HepG2 (cell line): Measurements from ENCODE around the gene HDHD3. TPM values are rescaled to one million over a fixed set of nuclear protein-coding genes. Genes with fewer than 3 reads are reported as not detected.

Experiments
- ATAC-seq: fragments of 200-7000 bp; cut with Tn5 transposase; 3 replicates; pipeline ENCODE4 v1.9.1; 2020; ENCODE audit warnings: mild to moderate bottlenecking, moderate library complexity
- BruUV-seq: library from RNA; stranded (reverse); fragments of 400-500 nt; replicated peaks from 2 replicates; lab custom pipeline; 2021; lab: Mats Ljungman, UMichigan
- CTCF ChIA-PET: fragments of 300-600 bp; formaldehyde crosslinking; extraction: SDS; loops from one replicate; lab custom pipeline; 2021; ENCODE audit warnings: low total read pairs, inconsistent platforms, low intra/inter-chr PET ratio; lab: Yijun Ruan, JAX
- POLR2A ChIA-PET: fragments of 350-600 bp; sonication (Branson Sonifier 250); formaldehyde crosslinking; loops from one replicate; lab custom pipeline; 2020; ENCODE audit warnings: antibody characterized with exemption, inconsistent platforms; lab: Yijun Ruan, JAX
- DNase-seq: peaks from one replicate; pipeline ENCODE4 v3.0.0-alpha.2; 2015; ENCODE audit warnings: low spot score
- FAIRE-seq: peaks from 3 replicates; lab custom pipeline; 2011; peaks lifted over from hg19 to GRCh38; lab: Jason Lieb, UNC
- H2AFZ ChIP-seq: one replicate; pipeline ENCODE4 v1.6.1; 2011; ENCODE audit warnings: low read length, inconsistent platforms
- H3K27ac ChIP-seq: fragments of 300-600 bp; 3 replicates; pipeline ENCODE4 v1.8.0; 2011; ENCODE audit warnings: mixed run types, mild to moderate bottlenecking, mixed read lengths, low read length, inconsistent platforms; ENCODE audit not compliant: insufficient read depth; ENCODE audit errors: extremely low read length
- H3K27me3 ChIP-seq, 2 experiments: fragments of 200-600 bp in 1 of 2; 2 replicates in 1 of 2; 3 replicates in 1 of 2; pipeline versions ENCODE4 v1.6.0 to v1.8.0; 2011; ENCODE audit warnings: low read length in 2 of 2, mild to moderate bottlenecking in 2 of 2, moderate library complexity in 2 of 2, inconsistent platforms in 1 of 2; ENCODE audit not compliant: insufficient read depth in 2 of 2, control insufficient read depth in 1 of 2
- H3K36me3 ChIP-seq, 2 experiments: fragments of 200-600 bp in 1 of 2; replicated peaks in 1 of 2; 2 replicates in 1 of 2; 3 replicates in 1 of 2; pipeline versions ENCODE4 v1.5.1 to v1.8.0; 2011; ENCODE audit warnings: low read length in 2 of 2, inconsistent platforms in 1 of 2; ENCODE audit not compliant: insufficient read depth in 2 of 2, control insufficient read depth in 1 of 2
- H3K4me1 ChIP-seq: 2 replicates; pipeline ENCODE4 v1.5.1; 2012; ENCODE audit warnings: low read length, inconsistent platforms; ENCODE audit not compliant: insufficient read depth
- H3K4me2 ChIP-seq: 2 replicates; pipeline ENCODE4 v1.6.0; 2011; ENCODE audit warnings: low read depth, low read length, inconsistent platforms
- H3K4me3 ChIP-seq, 3 experiments: fragments of 200-600 bp in 1 of 3; sonication (generic), shearing (Covaris generic) in 1 of 3; replicated peaks in 1 of 3; 2 replicates each; pipeline ENCODE4 v1.5.1; 2011 to 2016; ENCODE audit warnings: low read length in 3 of 3, inconsistent platforms in 2 of 3, low read depth in 2 of 3, mild to moderate bottlenecking in 2 of 3, control low read depth in 1 of 3, mixed read lengths in 1 of 3; ENCODE audit not compliant: insufficient read depth in 1 of 3
- H3K79me2 ChIP-seq: one replicate; pipeline ENCODE4 v1.6.1; 2011; ENCODE audit warnings: low read length, inconsistent platforms; ENCODE audit not compliant: insufficient read depth
- H3K9ac ChIP-seq: 2 replicates; pipeline ENCODE4 v1.6.0; 2011; ENCODE audit warnings: mild to moderate bottlenecking, low read depth, low read length, inconsistent platforms; ENCODE audit not compliant: insufficient read depth
- H3K9me3 ChIP-seq: 2 replicates; pipeline ENCODE4 v1.5.1; 2012; ENCODE audit warnings: mild to moderate bottlenecking, low read length
- H4K20me1 ChIP-seq: 2 replicates; pipeline ENCODE4 v1.6.0; 2011; ENCODE audit warnings: inconsistent platforms, mild to moderate bottlenecking, low read length, moderate library complexity; ENCODE audit not compliant: insufficient read depth
- ATM ChIP-seq: fragments of 450-650 bp; IDR thresholded peaks from 2 replicates; pipeline ENCODE4 v1.7.1; 2017; ENCODE audit warnings: mild to moderate bottlenecking, borderline replicate concordance
- CENPX ChIP-seq: sonication (generic); formaldehyde crosslinking; IDR thresholded peaks from 2 replicates; pipeline ENCODE4 v1.9.0; 2021; ENCODE audit warnings: mild to moderate bottlenecking, missing genetic modification reagents, moderate library complexity
- DNMT3B ChIP-seq: conservative IDR thresholded peaks from 2 replicates; pipeline ENCODE4 v1.6.1; 2016; ENCODE audit warnings: missing biosample characterization, control low read depth
- HDAC2 ChIP-seq: sonication (generic); formaldehyde crosslinking; IDR thresholded peaks from 2 replicates; pipeline ENCODE4 v1.4.0; 2020; ENCODE audit warnings: missing genetic modification reagents
- HIVEP1 ChIP-seq: sonication (generic); formaldehyde crosslinking; IDR thresholded peaks from 2 replicates; pipeline ENCODE4 v1.4.0; 2020; ENCODE audit warnings: mild to moderate bottlenecking, missing genetic modification reagents
- JUN ChIP-seq: sonication (generic); formaldehyde crosslinking; IDR thresholded peaks from 2 replicates; pipeline ENCODE4 v1.4.0; 2020; ENCODE audit warnings: mild to moderate bottlenecking, missing genetic modification reagents
- NCOA5 ChIP-seq: sonication (generic); formaldehyde crosslinking; IDR thresholded peaks from 2 replicates; pipeline ENCODE4 v1.4.0; 2020; ENCODE audit warnings: missing genetic modification reagents
- RBFOX2 ChIP-seq: fragments of 200-400 bp; formaldehyde crosslinking; IDR thresholded peaks from 2 replicates; pipeline ENCODE4 v1.6.1; 2017; ENCODE audit warnings: low read depth, mild to moderate bottlenecking, low read length
- THAP8 ChIP-seq: sonication (generic); formaldehyde crosslinking; IDR thresholded peaks from 2 replicates; pipeline ENCODE4 v1.5.1; 2020; ENCODE audit warnings: missing genetic modification reagents, mild to moderate bottlenecking, borderline replicate concordance
- ZNF317 ChIP-seq: sonication (generic); formaldehyde crosslinking; IDR thresholded peaks from 2 replicates; pipeline ENCODE4 v1.5.0; 2020; ENCODE audit warnings: mild to moderate bottlenecking, missing genetic modification reagents
- ZNF335 ChIP-seq: sonication (generic); formaldehyde crosslinking; IDR thresholded peaks from 2 replicates; pipeline ENCODE4 v1.4.0; 2020; ENCODE audit warnings: missing genetic modification reagents
- ZNF713 ChIP-seq: sonication (generic); formaldehyde crosslinking; IDR thresholded peaks from 2 replicates; pipeline ENCODE4 v1.4.0; 2020; ENCODE audit warnings: mild to moderate bottlenecking, missing genetic modification reagents
- ZSCAN29 ChIP-seq: sonication (generic); formaldehyde crosslinking; conservative IDR thresholded peaks from 2 replicates; pipeline ENCODE4 v1.4.0; 2020; ENCODE audit warnings: mild to moderate bottlenecking, missing genetic modification reagents
- WGBS: methylation state at CpG from one replicate; pipeline ENCODE4 v1.1.6; 2017; ENCODE audit warnings: low lambda C conversion rate; 5-methylcytosine and 5-hydroxymethylcytosine counted together
- in situ Hi-C: cut with HindIII; loops from 2 replicates; pipeline ENCODE4 v1.10.0; 2017; ENCODE audit warnings: low pct_unique_long_range_greater_than_20kb; ENCODE audit not compliant: extremely low pct_ligation_motif_present
- intact Hi-C: fragments of 100-400 bp; cut with micrococcal nuclease; formaldehyde crosslinking; loops from one replicate; pipeline ENCODE4 v1.10.0; 2022; ENCODE audit not compliant: unreplicated experiment
- polyA plus RNA-seq, 8 experiments: library from polyadenylated mRNA; depleted of rRNA in 3 of 8; stranded (reverse) in 7 of 8; unstranded in 1 of 8; fragments of >200 nt; fragmentation: Illumina TruSeq in 4 of 8; extraction: Trizol in 4 of 8; gene quantifications; 2 replicates each; pipeline versions ENCODE4 v1.2.1 to v1.2.3, GENCODE V29; 2011 to 2016; ENCODE audit warnings: low read depth in 4 of 8, missing spikeins in 1 of 8, mixed read lengths in 1 of 8; ENCODE audit not compliant: insufficient read depth in 1 of 8
- total RNA-seq, 5 experiments: library from RNA; depleted of rRNA; stranded (reverse); fragments of >200 nt; fragmentation: Illumina TruSeq; extraction: Trizol; gene quantifications; 2 replicates each; pipeline ENCODE4 v1.2.3, GENCODE V29; 2016; ENCODE audit warnings: low read depth in 1 of 5
- TF ChIP-seq, protein P1 (sequence below): sonication (generic); formaldehyde crosslinking; IDR thresholded peaks from 2 replicates; pipeline ENCODE4 v1.4.0; 2020; ENCODE audit warnings: mild to moderate bottlenecking, missing genetic modification reagents
- TF ChIP-seq, protein P2 (sequence below): sonication (generic); formaldehyde crosslinking; IDR thresholded peaks from 2 replicates; pipeline ENCODE4 v1.4.0; 2020; ENCODE audit warnings: mild to moderate bottlenecking, low read depth, missing genetic modification reagents

HDHD3 gene
- total and polyA plus RNA-seq, 2 of the 13 experiments (the other 11 are each of a cell fraction or from before 2014, with no cell fraction given), result 23.1 to 38.5 TPM

DNA sequence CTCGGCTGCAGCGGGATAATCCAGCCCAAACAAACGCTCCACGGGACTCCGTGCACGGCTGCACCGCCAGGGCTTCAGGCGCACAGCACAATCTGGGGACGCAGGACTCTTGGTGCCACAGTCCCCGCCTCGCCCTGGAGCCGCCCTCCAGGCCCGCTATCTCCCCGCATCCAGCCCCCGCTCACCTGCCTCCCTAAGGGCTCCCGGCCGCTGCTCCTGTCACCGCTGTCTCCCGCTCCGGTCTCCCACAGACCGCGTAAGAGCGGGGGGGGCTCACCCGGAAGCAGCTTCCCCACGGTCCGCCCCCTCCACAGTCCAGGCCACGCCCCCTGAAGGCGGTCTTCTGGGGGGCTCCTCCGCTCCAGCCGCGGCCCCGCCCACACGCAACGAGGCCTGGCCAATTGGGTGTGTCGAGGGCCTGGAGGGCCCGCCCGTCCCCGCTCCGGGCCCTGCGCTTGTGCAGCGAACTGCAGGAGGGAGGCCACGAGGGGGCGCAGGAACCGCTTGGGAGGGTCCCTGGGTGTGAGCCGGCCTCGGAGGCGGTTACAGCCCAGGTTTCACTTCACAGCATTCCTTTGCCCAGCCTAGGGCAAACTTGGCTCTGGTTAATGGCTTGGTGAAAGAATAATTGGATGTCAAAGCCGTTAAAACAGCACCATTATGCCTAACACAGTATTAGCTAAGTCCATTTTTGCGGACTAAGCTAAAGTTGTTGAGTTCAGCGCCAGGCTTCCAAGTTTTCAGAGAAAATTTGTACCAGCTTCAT, 24.4 kb upstream of the HDHD3 start, which contains the start of gene ALAD:
Gene ALAD (minus strand): TSS at position 258 of the 766 bp plus-strand sequence. CDS start 7,725 bp downstream, outside the sequence.
- peaks cover 24% of the 10 kb centered on the region for H3K79me2 ChIP-seq
- H3K4me3 ChIP-seq, result peak within 1 kb of the TSS; percentile 73 to 91 (median 86)
- H4K20me1 ChIP-seq, result no peaks in the 10 kb centered on the region
- intact Hi-C loops (loop anchor here (1.0 to 10.0 kb wide), 3 partner anchors 24 to 126 kb away; partner anchors contain the start of genes CDC26, PRPF4 and WDR31), in situ Hi-C loops (loop anchor here (5.0 kb wide), 1 partner anchor 49 kb away; no protein-coding TSS in a partner anchor)
- H3K36me3 ChIP-seq, result no peaks in the 10 kb centered on the region
- peaks cover 49% of the 10 kb centered on the region for H3K4me1 ChIP-seq
- DNase-seq (peak; percentile 95), FAIRE-seq (peak; percentile 79), ATAC-seq (peak; percentile 98)
- H3K9me3 ChIP-seq, result no peaks in the 10 kb centered on the region
- H3K9ac ChIP-seq, result peak within 1 kb of the TSS; percentile 82
- 2% methylated on average over 22 of the region's 50 CpGs for WGBS
- BruUV-seq, result no TSS peak
- peak within 1 kb of the TSS; percentile 88 for H3K4me2 ChIP-seq
- POLR2A ChIA-PET, result interaction anchor here (1.0 to 2.7 kb wide), 9 partner anchors 9 to 251 kb away, joined by 3 to 50 read pairs (median 7); partner anchors contain the start of genes C9orf43, CDC26, HDHD3 and POLE3
- H3K27me3 ChIP-seq, result no peaks in the 10 kb centered on the region; a peak in 1 of 5 replicates
- H2AFZ ChIP-seq, result peak within 1 kb of the TSS; percentile 92
- CTCF ChIA-PET, result interaction anchor here (1.2 to 1.5 kb wide), 3 partner anchors 14 to 257 kb away, joined by 4 to 7 read pairs (median 7); no protein-coding TSS in a partner anchor
- peak within 1 kb of the TSS; percentile 44 for H3K27ac ChIP-seq
- TF ChIP-seq NCOA5 (CRISPR knock-in tag) (no peak), ATM (no peak), ZNF317 (peak; percentile 61), HIVEP1 (CRISPR knock-in tag) (peak; percentile 78; the same call in 1 of the 2 replicates), ZNF335 (CRISPR knock-in tag) (no peak), JUN (no peak), THAP8 (CRISPR knock-in tag) (no peak), RBFOX2 (peak; percentile 80), HDAC2 (CRISPR knock-in tag) (peak; percentile 52), DNMT3B (CRISPR knock-in tag) (no peak), CENPX (CRISPR knock-in tag) (no peak), ZSCAN29 (CRISPR knock-in tag) (peak; percentile 89; the same call in 1 of the 2 replicates), ZNF713 (CRISPR knock-in tag) (no peak)
- TF ChIP-seq, protein P1, sequence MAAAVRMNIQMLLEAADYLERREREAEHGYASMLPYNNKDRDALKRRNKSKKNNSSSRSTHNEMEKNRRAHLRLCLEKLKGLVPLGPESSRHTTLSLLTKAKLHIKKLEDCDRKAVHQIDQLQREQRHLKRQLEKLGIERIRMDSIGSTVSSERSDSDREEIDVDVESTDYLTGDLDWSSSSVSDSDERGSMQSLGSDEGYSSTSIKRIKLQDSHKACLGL, result peak; percentile 55
- TF ChIP-seq, protein P2, sequence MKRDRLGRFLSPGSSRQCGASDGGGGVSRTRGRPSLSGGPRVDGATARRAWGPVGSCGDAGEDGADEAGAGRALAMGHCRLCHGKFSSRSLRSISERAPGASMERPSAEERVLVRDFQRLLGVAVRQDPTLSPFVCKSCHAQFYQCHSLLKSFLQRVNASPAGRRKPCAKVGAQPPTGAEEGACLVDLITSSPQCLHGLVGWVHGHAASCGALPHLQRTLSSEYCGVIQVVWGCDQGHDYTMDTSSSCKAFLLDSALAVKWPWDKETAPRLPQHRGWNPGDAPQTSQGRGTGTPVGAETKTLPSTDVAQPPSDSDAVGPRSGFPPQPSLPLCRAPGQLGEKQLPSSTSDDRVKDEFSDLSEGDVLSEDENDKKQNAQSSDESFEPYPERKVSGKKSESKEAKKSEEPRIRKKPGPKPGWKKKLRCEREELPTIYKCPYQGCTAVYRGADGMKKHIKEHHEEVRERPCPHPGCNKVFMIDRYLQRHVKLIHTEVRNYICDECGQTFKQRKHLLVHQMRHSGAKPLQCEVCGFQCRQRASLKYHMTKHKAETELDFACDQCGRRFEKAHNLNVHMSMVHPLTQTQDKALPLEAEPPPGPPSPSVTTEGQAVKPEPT (CRISPR knock-in tag), result no peak
